ENCODE data around the gene RAI1.

RAI1 gene

GRCh38 chr17:17857496-17857895 lies 176.2 kb downstream of the RAI1 start:
- no peak overlapping the region for H3K4me3 ChIP-seq (replicated peaks; ENCODE audit: low read depth, low read length)
- TF ChIP-seq, protein P1, sequence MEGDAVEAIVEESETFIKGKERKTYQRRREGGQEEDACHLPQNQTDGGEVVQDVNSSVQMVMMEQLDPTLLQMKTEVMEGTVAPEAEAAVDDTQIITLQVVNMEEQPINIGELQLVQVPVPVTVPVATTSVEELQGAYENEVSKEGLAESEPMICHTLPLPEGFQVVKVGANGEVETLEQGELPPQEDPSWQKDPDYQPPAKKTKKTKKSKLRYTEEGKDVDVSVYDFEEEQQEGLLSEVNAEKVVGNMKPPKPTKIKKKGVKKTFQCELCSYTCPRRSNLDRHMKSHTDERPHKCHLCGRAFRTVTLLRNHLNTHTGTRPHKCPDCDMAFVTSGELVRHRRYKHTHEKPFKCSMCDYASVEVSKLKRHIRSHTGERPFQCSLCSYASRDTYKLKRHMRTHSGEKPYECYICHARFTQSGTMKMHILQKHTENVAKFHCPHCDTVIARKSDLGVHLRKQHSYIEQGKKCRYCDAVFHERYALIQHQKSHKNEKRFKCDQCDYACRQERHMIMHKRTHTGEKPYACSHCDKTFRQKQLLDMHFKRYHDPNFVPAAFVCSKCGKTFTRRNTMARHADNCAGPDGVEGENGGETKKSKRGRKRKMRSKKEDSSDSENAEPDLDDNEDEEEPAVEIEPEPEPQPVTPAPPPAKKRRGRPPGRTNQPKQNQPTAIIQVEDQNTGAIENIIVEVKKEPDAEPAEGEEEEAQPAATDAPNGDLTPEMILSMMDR (IDR thresholded peaks at IDR 0.05; ENCODE audit: insufficient read depth, low read length, poor library complexity, severe bottlenecking) = no peak
- H3K36me3 ChIP-seq (ENCODE audit: control insufficient read depth, insufficient read depth, low read length) = no peaks in the 10 kb centered on the region
- no peak for DNase-seq (ENCODE audit: extremely low read depth, insufficient read length)
- no peaks in the 10 kb centered on the region for H3K27me3 ChIP-seq (replicated peaks; ENCODE audit: control insufficient read depth, insufficient read depth, low read length)

GRCh38 chr17:17859909-17860765 lies 178.9 kb downstream of the RAI1 start:
- H3K4me3 ChIP-seq (replicated peaks; ENCODE audit: low read depth, low read length) = no peak overlapping the region
- TF ChIP-seq, protein P1 (IDR thresholded peaks at IDR 0.05; ENCODE audit: insufficient read depth, low read length, poor library complexity, severe bottlenecking) = peak; percentile 97
- H3K36me3 ChIP-seq (ENCODE audit: control insufficient read depth, insufficient read depth, low read length) = no peaks in the 10 kb centered on the region
- H3K27me3 ChIP-seq (replicated peaks; ENCODE audit: control insufficient read depth, insufficient read depth, low read length) = no peaks in the 10 kb centered on the region
- DNase-seq (ENCODE audit: extremely low read depth, insufficient read length) = peak; percentile 48

DNA sequence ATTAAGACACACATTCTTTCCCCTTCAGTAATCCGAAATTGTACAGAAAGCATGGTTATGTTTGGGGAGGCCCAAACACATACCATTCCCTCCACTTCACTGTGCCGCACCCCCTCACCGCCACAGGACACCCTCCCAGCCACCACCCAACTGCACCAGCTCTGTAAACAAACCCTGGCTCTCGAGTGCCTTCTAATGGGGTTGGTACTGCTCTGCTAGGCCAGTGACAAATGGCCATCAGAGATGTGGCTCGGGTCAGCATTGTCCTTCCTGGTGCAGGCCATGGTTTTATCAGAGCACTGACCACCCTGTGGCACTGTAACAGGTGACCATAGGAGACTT lies 179.5 kb downstream of the RAI1 start:
- Histone ChIP-seq H3K36me3 (ENCODE audit: control insufficient read depth, insufficient read depth, low read length) (no peaks in the 10 kb centered on the region), H3K4me3 (replicated peaks; ENCODE audit: low read depth, low read length) (no peak overlapping the region), H3K27me3 (replicated peaks; ENCODE audit: control insufficient read depth, insufficient read depth, low read length) (no peaks in the 10 kb centered on the region)
- TF ChIP-seq, protein P1 (IDR thresholded peaks at IDR 0.05; ENCODE audit: insufficient read depth, low read length, poor library complexity, severe bottlenecking) = no peak
- no peak for DNase-seq (ENCODE audit: extremely low read depth, insufficient read length)
